H1 (cell line): ENCODE data around the gene CCDC73. TPM values are rescaled to one million over a fixed set of nuclear protein-coding genes. Genes with fewer than 3 reads are reported as not detected.

Source experiments
- CTCF ChIA-PET: fragments of 300-600 bp; sonication (Branson Sonifier 250); formaldehyde crosslinking; loops from one replicate; lab custom pipeline; 2021; ENCODE audit not compliant: partially characterized antibody; lab: Charles Lee
- POLR2A ChIA-PET: fragments of 300-600 bp; sonication (Branson Sonifier 250); formaldehyde crosslinking; loops from one replicate; lab custom pipeline; 2021; ENCODE audit warnings: inconsistent platforms; ENCODE audit not compliant: partially characterized antibody; lab: Charles Lee
- DNase-seq, 2 experiments: peaks; one replicate each; pipeline versions ENCODE4 v3.0.0 to v3.0.0-alpha.2; 2010 to 2022; ENCODE audit warnings: low spot score in 2 of 2, low read depth in 1 of 2, mixed read lengths in 1 of 2
- FAIRE-seq: peaks from 2 replicates; lab custom pipeline; 2011; peaks lifted over from hg19 to GRCh38; lab: Jason Lieb, UNC
- H2AFZ ChIP-seq: 2 replicates; pipeline ENCODE4 v1.8.1; 2012; ENCODE audit warnings: low read length, inconsistent platforms
- H2AK5ac ChIP-seq: 2 replicates; pipeline ENCODE4 v1.6.1; 2013; ENCODE audit warnings: low read depth, low read length
- H2BK120ac ChIP-seq: replicated peaks from 2 replicates; pipeline ENCODE3; 2013; ENCODE audit warnings: low read depth, low read length, inconsistent platforms
- H2BK12ac ChIP-seq: 2 replicates; pipeline ENCODE4 v1.6.1; 2013; ENCODE audit warnings: low read depth, low read length
- H2BK15ac ChIP-seq: 2 replicates; pipeline ENCODE4 v1.6.1; 2013; ENCODE audit warnings: low read length
- H2BK20ac ChIP-seq: 2 replicates; pipeline ENCODE4 v1.6.1; 2013; ENCODE audit warnings: low read length
- H2BK5ac ChIP-seq: 2 replicates; pipeline ENCODE4 v1.6.1; 2013; ENCODE audit warnings: low read depth, low read length
- H3K14ac ChIP-seq: 2 replicates; pipeline ENCODE4 v1.6.1; 2013; ENCODE audit warnings: inconsistent platforms; ENCODE audit not compliant: insufficient read length
- H3K18ac ChIP-seq: 2 replicates; pipeline ENCODE4 v1.6.1; 2013; ENCODE audit warnings: low read length; ENCODE audit errors: extremely low read depth
- H3K23ac ChIP-seq: 2 replicates; pipeline ENCODE4 v1.6.1; 2013; ENCODE audit warnings: inconsistent platforms; ENCODE audit not compliant: insufficient read length
- H3K23me2 ChIP-seq: 2 replicates; pipeline ENCODE4 v1.6.1; 2013; ENCODE audit warnings: low read depth, low read length
- H3K27ac ChIP-seq: 2 replicates; pipeline ENCODE4 v1.6.1; 2011; ENCODE audit warnings: low read depth, low read length, inconsistent platforms
- H3K27me3 ChIP-seq, 4 experiments: replicated peaks in 1 of 4; 1 replicate in 1 of 4; 2 replicates in 3 of 4; pipeline versions ENCODE4 v1.6.1 to v1.8.1; 2011 to 2013; ENCODE audit warnings: low read length in 3 of 4, mild to moderate bottlenecking in 3 of 4, inconsistent platforms in 2 of 4, mixed read lengths in 2 of 4, moderate library complexity in 1 of 4; ENCODE audit not compliant: control insufficient read depth in 3 of 4, insufficient read depth in 3 of 4; ENCODE audit errors: extremely low read depth in 1 of 4
- H3K36me3 ChIP-seq, 4 experiments: 2 replicates each; pipeline versions ENCODE4 v1.6.1 to v1.8.1; 2011 to 2013; ENCODE audit warnings: mild to moderate bottlenecking in 4 of 4, low read length in 3 of 4, moderate library complexity in 2 of 4, control low read depth in 1 of 4, inconsistent platforms in 1 of 4; ENCODE audit not compliant: insufficient read depth in 4 of 4, control insufficient read depth in 2 of 4
- H3K4ac ChIP-seq: replicated peaks from 2 replicates; pipeline ENCODE3; 2013; ENCODE audit warnings: low read length, low read depth, mixed read lengths, inconsistent platforms; ENCODE audit not compliant: insufficient read length
- H3K4me1 ChIP-seq, 4 experiments: replicated peaks in 1 of 4; 1 replicate in 1 of 4; 2 replicates in 3 of 4; pipeline versions ENCODE4 v1.6.1 to v1.8.1; 2011 to 2013; ENCODE audit warnings: low read length in 3 of 4, inconsistent platforms in 2 of 4, mixed read lengths in 1 of 4; ENCODE audit not compliant: insufficient read depth in 4 of 4, control insufficient read depth in 3 of 4
- H3K4me2 ChIP-seq, 2 experiments: 2 replicates each; pipeline versions ENCODE4 v1.6.1 to v1.8.1; 2011 to 2013; ENCODE audit warnings: low read depth in 2 of 2, low read length in 2 of 2, control low read depth in 1 of 2, inconsistent platforms in 1 of 2, mild to moderate bottlenecking in 1 of 2; ENCODE audit not compliant: insufficient read depth in 1 of 2
- H3K4me3 ChIP-seq, 4 experiments: fragments of 200-600, 300-600 bp in 1 of 4; sonication (generic), shearing (Covaris generic), sonication (Bioruptor Twin) in 1 of 4; 2 replicates each; pipeline versions ENCODE4 v1.5.1 to v1.8.1; 2011 to 2016; ENCODE audit warnings: low read length in 4 of 4, low read depth in 3 of 4, control low read depth in 2 of 4, inconsistent platforms in 2 of 4, mild to moderate bottlenecking in 2 of 4, mixed read lengths in 1 of 4, moderate library complexity in 1 of 4; ENCODE audit not compliant: insufficient read depth in 2 of 4; ENCODE audit errors: extremely low read depth in 1 of 4
- H3K56ac ChIP-seq: replicated peaks from 2 replicates; pipeline ENCODE3; 2013; ENCODE audit warnings: low read depth, mild to moderate bottlenecking, mixed read lengths, low read length, inconsistent platforms; ENCODE audit not compliant: insufficient read length
- H3K79me1 ChIP-seq: 2 replicates; pipeline ENCODE4 v1.6.1; 2013; ENCODE audit warnings: low read depth, low read length, control low read depth
- H3K79me2 ChIP-seq, 2 experiments: 2 replicates each; pipeline versions ENCODE4 v1.6.1 to v1.8.1; 2012 to 2013; ENCODE audit warnings: low read length in 2 of 2, mild to moderate bottlenecking in 2 of 2, inconsistent platforms in 1 of 2; ENCODE audit not compliant: insufficient read depth in 2 of 2, control insufficient read depth in 1 of 2
- H3K9ac ChIP-seq, 4 experiments: replicated peaks in 1 of 4; 1 replicate in 1 of 4; 2 replicates in 3 of 4; pipeline versions ENCODE4 v1.6.1 to v1.8.1; 2011 to 2013; ENCODE audit warnings: low read depth in 3 of 4, low read length in 3 of 4, control low read depth in 2 of 4, mild to moderate bottlenecking in 2 of 4, moderate library complexity in 2 of 4, inconsistent platforms in 1 of 4; ENCODE audit errors: extremely low read depth in 1 of 4
- H3K9me3 ChIP-seq, 2 experiments: 2 replicates each; pipeline versions ENCODE4 v1.6.1 to v1.8.1; 2012 to 2013; ENCODE audit warnings: mild to moderate bottlenecking in 2 of 2, moderate library complexity in 2 of 2, control low read depth in 1 of 2, inconsistent platforms in 1 of 2, low read depth in 1 of 2, low read length in 1 of 2, mixed read lengths in 1 of 2; ENCODE audit not compliant: insufficient read depth in 2 of 2
- H4K20me1 ChIP-seq, 2 experiments: replicated peaks in 1 of 2; 2 replicates each; pipeline versions ENCODE3 to v1.8.1; 2011 to 2013; ENCODE audit warnings: inconsistent platforms in 2 of 2, low read length in 2 of 2, mild to moderate bottlenecking in 1 of 2; ENCODE audit not compliant: insufficient read depth in 2 of 2, control insufficient read depth in 1 of 2
- H4K5ac ChIP-seq: 2 replicates; pipeline ENCODE4 v1.6.1; 2013; ENCODE audit warnings: low read length, low read depth, mixed read lengths, inconsistent platforms; ENCODE audit not compliant: insufficient read length
- H4K8ac ChIP-seq: 2 replicates; pipeline ENCODE4 v1.8.0; 2013; ENCODE audit warnings: mild to moderate bottlenecking, moderate library complexity, low read length, inconsistent platforms; ENCODE audit not compliant: insufficient read depth; ENCODE audit errors: extremely low read depth
- H4K91ac ChIP-seq: replicated peaks from 2 replicates; pipeline ENCODE3; 2013; ENCODE audit warnings: low read length, mixed read lengths, inconsistent platforms; ENCODE audit not compliant: insufficient read length
- CTBP2 ChIP-seq: IDR thresholded peaks from 2 replicates; pipeline ENCODE4 v1.7.0; 2011; ENCODE audit warnings: borderline replicate concordance, mild to moderate bottlenecking, moderate library complexity, mixed read lengths, low read length; ENCODE audit not compliant: insufficient read depth, insufficient read length
- EP300 ChIP-seq, 2 experiments: IDR thresholded peaks; 1 replicate in 1 of 2; 2 replicates in 1 of 2; pipeline ENCODE4 v1.6.1; 2011 to 2012; ENCODE audit warnings: low read depth in 2 of 2, low read length in 2 of 2, mild to moderate bottlenecking in 2 of 2, borderline replicate concordance in 1 of 2, inconsistent platforms in 1 of 2, moderate library complexity in 1 of 2
- POU5F1 ChIP-seq: IDR thresholded peaks from 2 replicates; pipeline ENCODE4 v1.6.1; 2011; ENCODE audit warnings: low read depth, mild to moderate bottlenecking, low read length, moderate library complexity
- SP1 ChIP-seq: IDR thresholded peaks from 2 replicates; pipeline ENCODE4 v1.6.1; 2011; ENCODE audit warnings: low read depth, low read length
- WGBS, 2 experiments: shearing (Covaris generic) in 1 of 2; methylation state at CpG; one replicate each; pipeline versions ENCODE4 v1.1.6 to v1.1.7; 2013 to 2015; ENCODE audit warnings: low lambda C conversion rate in 2 of 2, mixed read lengths in 2 of 2, inconsistent platforms in 1 of 2, low coverage in 1 of 2, missing lambda C conversion rate in 1 of 2; ENCODE audit not compliant: insufficient replicate concordance in 2 of 2, insufficient coverage in 1 of 2, insufficient read length in 1 of 2; ENCODE audit errors: extremely low coverage in 1 of 2, missing lambda C conversion rate in 1 of 2; 5-methylcytosine and 5-hydroxymethylcytosine counted together
- polyA plus RNA-seq, 7 experiments: library from polyadenylated mRNA; depleted of rRNA in 3 of 7; stranded (reverse) in 5 of 7; unstranded in 2 of 7; fragments of >200 nt in 5 of 7; fragments of 200-250 nt in 2 of 7; gene quantifications; 1 replicate in 5 of 7; 2 replicates in 1 of 7; 4 replicates in 1 of 7; pipeline versions ENCODE4 v1.2.1 to v1.2.3, GENCODE V29; 2011 to 2013; ENCODE audit warnings: missing spikeins in 2 of 7, mixed read lengths in 2 of 7
- total RNA-seq: library from RNA; stranded (reverse); fragmentation: NEBNext Ultra II Directional; extraction: Animal tissue kit (Norgen Biotek cat#: 25700); gene quantifications from 2 replicates; pipeline ENCODE4 v1.2.1, GENCODE V29; 2021

The CCDC73 gene
- total and polyA plus RNA-seq, 2 of the 8 experiments (the other 6 are each of a cell fraction or from before 2014, with no cell fraction given), result not detected

DNA sequence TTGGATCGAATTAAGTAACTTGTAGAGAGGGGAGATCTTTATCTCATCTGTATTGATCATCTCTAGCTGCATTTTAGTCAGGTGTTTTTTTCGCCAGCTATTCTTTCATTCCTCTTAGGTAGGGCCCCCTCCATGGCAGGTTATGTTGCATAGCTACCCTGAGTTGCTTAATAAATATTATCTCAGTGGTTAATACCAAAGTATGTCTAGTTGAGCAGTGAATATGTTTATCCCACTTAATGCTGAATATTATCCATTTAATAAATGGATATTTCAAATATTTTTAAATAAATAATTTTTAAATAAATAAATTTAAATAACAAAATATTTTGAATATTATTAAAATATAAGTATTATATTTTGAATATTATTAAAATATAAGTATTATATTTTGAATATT, 44.8 kb upstream of the CCDC73 start:
- no peaks in the 10 kb centered on the region for H3K9me3 ChIP-seq

More for the DNA sequence above, 44.8 kb upstream of the CCDC73 start:
- ChIA-PET POLR2A (interaction anchor here (1.4 kb wide), 1 partner anchor 9 kb away, joined by 5 read pairs; the partner anchor contains the start of gene PRRG4), CTCF (interaction anchor here (1.2 kb wide), 1 partner anchor 47 kb away, joined by 4 read pairs; no protein-coding TSS in a partner anchor)
- H3K23ac ChIP-seq, result no peak overlapping the region
- H3K14ac ChIP-seq, result no peak overlapping the region
- WGBS, 2 experiments, result 85% methylated on average over 2 of the region's 2 CpGs; no CpG with 5 or more reads in 1 of the 2 experiments
- no peak overlapping the region for H3K27ac ChIP-seq
- H3K4me1 ChIP-seq, result no peaks in the 10 kb centered on the region
- no peak overlapping the region for H2BK5ac ChIP-seq
- H4K5ac ChIP-seq, result no peak overlapping the region
- H3K18ac ChIP-seq, result no peak overlapping the region
- no peaks in the 10 kb centered on the region; a peak in 1 of 8 replicates for H3K36me3 ChIP-seq
- H3K4me2 ChIP-seq, result no peak overlapping the region
- DNase-seq (no peak), FAIRE-seq (no peak)
- no peak overlapping the region for H2AK5ac ChIP-seq
- H3K9ac ChIP-seq, result no peak overlapping the region
- no peak overlapping the region for H2BK20ac ChIP-seq
- H3K27me3 ChIP-seq, result no peaks in the 10 kb centered on the region
- no peak overlapping the region for H4K8ac ChIP-seq
- H3K4me3 ChIP-seq, result no peak overlapping the region
- no peak overlapping the region for H2BK120ac ChIP-seq
- H2BK12ac ChIP-seq, result no peak overlapping the region
- no peak overlapping the region for H4K91ac ChIP-seq
- H4K20me1 ChIP-seq, result no peaks in the 10 kb centered on the region
- H3K79me1 ChIP-seq, result no peaks in the 10 kb centered on the region
- no peaks in the 10 kb centered on the region for H3K23me2 ChIP-seq
- no peak overlapping the region for H2BK15ac ChIP-seq
- no peak overlapping the region for H3K56ac ChIP-seq
- H3K4ac ChIP-seq, result no peak overlapping the region
- no peaks in the 10 kb centered on the region for H3K79me2 ChIP-seq
- H2AFZ ChIP-seq, result no peak overlapping the region
- no peak for TF ChIP-seq POU5F1
- TF ChIP-seq CTBP2, result no peak
- no peak for TF ChIP-seq EP300 (IDR thresholded peaks at IDR 0.05; ENCODE audit: borderline replicate concordance in 1 of 2, low read depth in 2 of 2, low read length in 2 of 2)
- no peak for TF ChIP-seq SP1
